Activated CD8-positive, alpha-beta memory T cell treated with anti-CD3 and anti-CD28 coated beads for 36 hours (primary cell): Measurements from ENCODE around the gene PYROXD2. TPM values are rescaled to one million over a fixed set of nuclear protein-coding genes. Genes with fewer than 3 reads are reported as not detected.

Experiments
- CTCF ChIA-PET: fragments of 350-600 bp; sonication (Branson Sonifier 250); formaldehyde crosslinking; loops from one replicate; lab custom pipeline; 2021; ENCODE audit warnings: antibody characterized with exemption; lab: Charles Lee
- POLR2A ChIA-PET: fragments of 350-600 bp; sonication (Branson Sonifier 250); formaldehyde crosslinking; loops from one replicate; lab custom pipeline; 2021; ENCODE audit warnings: antibody characterized with exemption; lab: Charles Lee
- total RNA-seq, 2 experiments: library from RNA; stranded (reverse); gene quantifications; one replicate each; pipeline ENCODE4 v1.2.3, GENCODE V29; 2021

Gene PYROXD2
- total RNA-seq, 2 experiments from 2014 or later, result 1.3 to 2.2 TPM

DNA sequence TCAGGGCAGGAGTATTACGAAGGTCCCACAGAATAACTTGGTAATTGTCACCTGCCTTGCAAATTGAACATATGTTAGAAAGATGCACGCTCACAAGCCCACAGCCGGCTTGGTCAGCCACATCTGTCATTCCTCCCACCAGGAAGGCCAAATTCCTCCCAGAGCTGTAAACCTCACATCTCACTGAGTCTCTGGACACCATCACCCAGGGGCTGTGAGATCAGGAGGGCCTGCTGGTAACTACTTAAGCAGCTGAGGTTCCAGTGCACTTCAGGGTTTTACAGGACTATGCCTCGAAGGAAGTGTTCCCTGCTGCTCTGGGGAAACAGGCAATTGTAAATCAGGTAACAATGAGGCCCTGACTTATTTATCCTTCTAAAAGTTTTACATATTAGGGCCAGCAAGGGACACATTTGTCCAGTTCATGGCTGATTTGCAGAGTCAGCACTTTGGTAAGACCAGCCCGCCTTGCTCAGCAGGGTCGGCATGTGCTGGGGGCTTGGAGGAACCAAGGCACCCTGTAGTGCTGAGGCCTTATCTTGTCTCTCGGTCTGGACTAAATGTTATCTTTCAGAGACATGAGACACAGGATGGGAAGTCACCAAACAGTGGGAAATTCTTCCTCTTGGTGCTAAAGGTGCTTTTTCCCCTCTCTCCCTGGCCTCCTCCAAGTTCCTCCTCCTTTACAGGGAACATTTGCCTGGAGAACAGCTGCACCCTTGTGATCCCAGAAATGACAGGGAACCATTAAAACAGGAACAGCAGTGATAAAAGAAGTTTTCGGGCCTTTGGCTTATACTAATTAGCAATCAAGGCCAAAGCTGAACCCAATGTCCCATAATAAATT lies 34.3 kb downstream of the PYROXD2 start:
- ChIA-PET POLR2A (interaction anchor here (0.7 kb wide), 1 partner anchor 1188 kb away, joined by 7 read pairs; no protein-coding TSS in a partner anchor), CTCF (no interaction called here)

DNA sequence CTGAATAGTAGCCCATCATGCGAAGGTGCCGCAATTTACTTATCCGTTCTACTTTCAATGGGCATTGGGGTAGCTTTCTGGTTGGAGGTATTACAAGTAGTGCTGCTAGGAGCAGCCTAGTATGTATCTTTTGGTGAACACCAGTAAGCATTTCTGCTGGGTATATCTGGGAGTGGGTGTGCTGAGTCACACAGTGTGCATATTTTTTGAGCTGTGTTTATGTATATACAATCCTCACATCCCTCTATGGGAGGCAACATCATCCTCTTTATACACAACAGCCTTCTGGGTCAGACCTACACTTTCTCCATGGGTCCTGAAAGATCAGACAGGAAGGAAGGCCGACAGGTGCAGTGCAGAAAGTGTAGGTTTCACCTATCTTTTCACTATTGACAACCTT lies 36.3 kb downstream of the PYROXD2 start:
- POLR2A ChIA-PET, result no interaction called here
- CTCF ChIA-PET, result no interaction called here

DNA sequence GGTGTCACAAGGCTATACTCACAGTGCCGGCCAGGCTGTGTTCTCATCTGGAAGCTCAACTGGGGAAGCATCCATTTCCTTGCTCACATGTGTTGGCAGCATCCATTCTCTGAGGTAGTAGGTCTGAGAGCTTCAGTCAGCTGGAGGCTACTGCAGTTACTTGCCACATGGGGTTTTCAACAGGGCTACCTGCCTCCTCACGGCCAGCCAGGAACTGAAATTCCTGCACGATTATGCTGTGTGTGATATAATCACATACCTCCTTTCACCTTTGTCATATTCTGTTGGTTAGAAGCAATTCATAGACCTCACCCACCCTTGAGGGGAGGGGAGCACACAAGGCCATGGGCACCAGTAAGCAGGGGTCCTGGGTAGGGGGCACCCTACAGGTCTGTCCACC lies 37.4 kb downstream of the PYROXD2 start:
- ChIA-PET POLR2A (no interaction called here), CTCF (no interaction called here)

DNA sequence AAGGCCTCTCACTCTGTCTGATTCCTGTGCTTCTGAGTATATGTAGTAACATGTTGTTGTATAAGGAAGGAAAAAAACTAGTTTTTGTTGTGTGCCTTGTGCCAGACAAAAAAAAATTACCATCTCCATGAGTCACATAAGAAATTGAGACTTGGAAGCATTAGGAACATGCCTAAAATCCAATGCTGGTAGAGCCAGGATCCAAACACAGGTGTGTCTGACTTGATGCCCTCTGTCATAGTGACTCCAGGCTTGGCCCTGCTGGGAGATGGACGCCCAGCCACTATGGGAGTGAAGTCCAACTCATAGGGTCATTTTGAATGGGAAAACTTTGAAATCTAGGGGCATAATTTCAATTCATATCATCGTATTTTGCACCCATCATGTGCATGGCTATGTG lies 38.0 kb downstream of the PYROXD2 start:
- CTCF ChIA-PET, result no interaction called here
- POLR2A ChIA-PET, result no interaction called here

DNA sequence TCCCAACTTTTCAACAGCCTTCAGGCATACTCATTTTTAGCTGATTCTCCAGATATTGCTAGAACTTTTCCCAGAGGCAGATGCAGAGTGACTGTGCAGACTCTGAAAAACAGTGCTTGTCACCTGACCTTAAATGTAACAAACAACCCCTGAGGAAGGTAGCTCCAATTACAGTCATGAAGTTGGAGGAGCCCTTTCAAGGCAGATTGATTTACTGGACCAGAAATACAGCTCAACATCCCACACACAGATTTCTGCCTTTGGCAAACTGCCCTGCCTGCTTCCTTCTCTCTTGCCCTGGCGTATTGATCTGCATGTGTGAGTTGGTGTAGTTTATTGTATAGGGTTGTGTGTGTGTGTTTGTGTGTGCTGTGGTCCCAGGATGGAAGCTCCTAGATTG lies 38.5 kb downstream of the PYROXD2 start:
- POLR2A ChIA-PET, result no interaction called here
- CTCF ChIA-PET, result no interaction called here

DNA sequence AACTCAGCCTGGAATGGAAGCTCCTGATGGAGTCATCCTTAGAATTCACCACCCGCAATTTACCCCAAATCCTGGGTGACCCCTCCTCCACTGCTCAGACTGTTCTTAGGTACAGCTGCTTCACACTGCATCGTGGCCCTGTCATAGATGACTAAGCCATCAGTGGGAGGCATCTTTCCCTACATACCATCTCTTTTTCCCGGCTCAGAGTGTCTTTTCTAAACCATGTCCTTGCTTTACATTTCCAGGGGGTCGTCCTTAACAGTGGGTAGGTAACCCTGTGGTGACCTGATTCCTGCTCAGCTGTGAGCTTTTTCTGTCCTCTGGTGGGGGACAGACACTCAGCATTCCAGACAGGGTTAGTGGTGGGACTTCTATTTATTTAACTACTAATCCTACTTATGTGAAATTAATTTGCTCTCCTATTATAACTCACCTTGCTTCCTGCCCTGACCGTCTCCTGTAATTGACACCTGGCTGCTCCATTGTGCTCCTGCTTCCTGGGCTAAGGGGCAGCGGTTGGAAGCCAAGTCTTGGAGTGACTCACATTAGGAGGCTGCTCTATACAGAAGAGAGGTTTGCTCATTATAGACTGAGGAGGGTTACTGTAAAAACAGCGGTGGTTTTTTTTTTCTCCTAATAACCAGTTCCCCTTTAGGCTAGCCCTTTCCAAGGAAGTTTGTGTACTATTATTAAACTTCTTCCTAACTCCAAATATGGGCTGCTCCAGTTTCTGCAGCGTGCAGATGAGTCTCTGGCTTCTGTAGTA lies 40.6 kb downstream of the PYROXD2 start:
- CTCF ChIA-PET, result no interaction called here
- POLR2A ChIA-PET, result no interaction called here

DNA sequence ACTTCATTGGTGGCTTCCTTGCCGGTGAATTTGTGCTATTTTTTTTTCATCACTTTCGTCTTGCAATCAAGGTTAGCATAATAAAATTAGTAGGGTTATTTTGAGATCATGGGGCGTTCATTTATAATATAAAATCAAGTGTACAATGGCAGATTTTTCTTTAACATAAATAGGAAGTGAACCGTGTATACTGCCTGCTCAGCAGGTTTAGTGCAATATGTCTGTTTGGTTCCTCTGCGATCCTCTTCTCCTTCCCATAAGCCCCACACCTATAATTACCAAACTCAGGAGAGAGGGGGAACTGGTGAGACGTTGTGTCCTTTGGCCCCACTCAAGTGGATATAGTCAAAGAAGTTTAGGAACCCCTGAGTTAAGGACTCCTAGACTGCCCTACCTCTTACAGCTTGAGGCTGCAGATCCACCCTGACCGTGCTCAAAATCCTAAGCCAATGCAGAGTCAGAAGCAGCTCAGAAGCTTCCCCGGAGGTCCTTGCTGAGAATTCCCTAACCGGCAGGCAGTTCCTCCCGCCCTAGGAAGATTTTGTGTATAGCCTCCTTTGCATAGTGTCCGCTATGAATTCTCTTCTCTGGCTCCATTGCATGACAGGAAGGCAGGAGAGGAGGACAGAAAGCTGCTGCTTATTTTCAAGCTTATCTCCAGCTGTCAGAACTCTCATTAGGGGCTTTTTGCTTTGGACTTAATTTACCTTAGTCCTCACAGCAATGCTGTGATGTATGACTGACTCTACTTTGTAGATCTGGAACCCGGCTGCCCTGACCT lies 41.5 kb downstream of the PYROXD2 start:
- POLR2A ChIA-PET, result no interaction called here

DNA sequence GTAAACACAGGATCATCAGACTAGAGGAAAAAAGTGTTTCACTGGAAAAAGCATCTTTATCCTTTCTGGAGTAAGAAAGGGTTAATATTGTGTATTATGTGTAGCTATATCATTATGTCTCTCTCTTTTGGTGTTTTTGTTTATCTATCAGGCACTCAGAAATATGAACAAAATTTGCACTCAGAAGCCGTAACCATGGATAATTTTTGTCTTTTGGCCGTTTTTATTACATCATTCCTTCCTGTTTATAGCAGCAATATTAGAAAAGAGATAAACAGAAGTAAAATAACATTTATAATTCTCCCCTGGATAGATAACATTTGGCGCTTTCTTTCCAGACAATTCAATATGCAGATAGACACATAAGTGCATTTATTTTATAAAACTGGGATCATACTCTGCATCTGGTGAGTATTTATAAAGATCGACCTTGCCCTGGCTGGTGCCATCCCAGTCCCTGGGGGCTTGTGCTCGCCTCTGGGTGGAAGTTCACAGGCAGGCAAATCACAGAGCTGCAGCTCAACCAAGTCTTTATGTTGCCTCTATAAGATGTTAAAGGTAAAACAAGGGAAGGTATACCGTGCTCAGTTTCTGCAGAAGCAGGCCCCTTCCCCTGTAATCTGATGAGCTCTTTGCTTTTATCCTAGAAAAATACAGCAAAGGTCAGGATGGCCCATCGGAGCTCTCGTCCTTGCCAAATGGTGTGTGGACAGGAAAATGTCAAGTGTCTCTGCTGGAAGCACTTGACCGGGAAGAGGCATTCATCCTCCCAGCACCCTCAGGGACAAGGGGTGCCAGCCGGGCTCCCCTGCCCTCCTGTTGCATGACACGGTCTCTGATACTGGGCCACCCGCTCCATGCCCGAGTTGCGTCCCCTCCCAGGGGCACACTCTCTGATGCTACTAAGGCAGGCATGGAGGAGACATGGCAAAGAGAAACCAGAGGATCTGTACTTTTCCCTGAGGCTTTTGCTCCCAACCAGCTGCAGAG lies 43.9 kb downstream of the PYROXD2 start:
- POLR2A ChIA-PET, result no interaction called here
- CTCF ChIA-PET, result no interaction called here

More for the DNA sequence above, 41.5 kb downstream of the PYROXD2 start:
- CTCF ChIA-PET, result no interaction called here

DNA sequence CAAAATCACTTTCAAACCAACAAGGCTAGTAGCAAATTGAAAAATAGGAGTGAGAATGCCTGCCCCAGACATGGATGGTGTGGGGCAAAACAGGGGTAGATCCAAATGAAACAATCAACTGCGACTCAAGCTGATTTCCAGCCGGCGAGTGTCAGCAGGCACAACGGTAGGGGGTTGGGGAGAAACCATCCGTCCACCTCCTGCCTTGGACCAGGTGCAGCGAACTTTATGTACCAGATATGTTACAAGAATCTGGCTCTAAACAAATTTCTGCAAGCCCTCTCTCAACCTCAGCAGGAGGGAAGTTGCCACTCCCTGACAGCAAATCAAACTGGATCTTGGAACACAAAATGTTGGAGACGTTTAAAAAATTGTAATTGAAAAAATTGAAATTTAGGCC lies 45.2 kb downstream of the PYROXD2 start:
- CTCF ChIA-PET, result no interaction called here
- POLR2A ChIA-PET, result no interaction called here

DNA sequence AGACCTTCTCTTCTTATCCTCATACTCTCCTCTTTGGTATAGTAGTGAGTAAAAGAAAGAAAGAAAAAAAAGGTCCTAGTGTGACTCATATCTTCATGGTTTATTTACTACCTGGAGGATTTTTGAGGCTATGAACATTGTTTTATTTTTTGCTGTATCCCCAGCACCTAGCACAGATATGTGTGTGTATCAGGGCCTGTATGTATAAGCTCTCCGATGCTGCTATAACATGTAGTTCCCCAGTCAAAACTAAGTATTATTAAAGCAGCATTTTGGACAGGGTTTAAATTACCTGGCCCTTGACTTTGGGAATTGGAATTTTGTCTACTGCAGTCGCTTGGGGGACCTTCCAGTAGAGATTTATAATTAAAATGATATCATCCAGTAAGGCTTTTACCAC lies 46.3 kb downstream of the PYROXD2 start:
- CTCF ChIA-PET, result no interaction called here
- POLR2A ChIA-PET, result no interaction called here

DNA sequence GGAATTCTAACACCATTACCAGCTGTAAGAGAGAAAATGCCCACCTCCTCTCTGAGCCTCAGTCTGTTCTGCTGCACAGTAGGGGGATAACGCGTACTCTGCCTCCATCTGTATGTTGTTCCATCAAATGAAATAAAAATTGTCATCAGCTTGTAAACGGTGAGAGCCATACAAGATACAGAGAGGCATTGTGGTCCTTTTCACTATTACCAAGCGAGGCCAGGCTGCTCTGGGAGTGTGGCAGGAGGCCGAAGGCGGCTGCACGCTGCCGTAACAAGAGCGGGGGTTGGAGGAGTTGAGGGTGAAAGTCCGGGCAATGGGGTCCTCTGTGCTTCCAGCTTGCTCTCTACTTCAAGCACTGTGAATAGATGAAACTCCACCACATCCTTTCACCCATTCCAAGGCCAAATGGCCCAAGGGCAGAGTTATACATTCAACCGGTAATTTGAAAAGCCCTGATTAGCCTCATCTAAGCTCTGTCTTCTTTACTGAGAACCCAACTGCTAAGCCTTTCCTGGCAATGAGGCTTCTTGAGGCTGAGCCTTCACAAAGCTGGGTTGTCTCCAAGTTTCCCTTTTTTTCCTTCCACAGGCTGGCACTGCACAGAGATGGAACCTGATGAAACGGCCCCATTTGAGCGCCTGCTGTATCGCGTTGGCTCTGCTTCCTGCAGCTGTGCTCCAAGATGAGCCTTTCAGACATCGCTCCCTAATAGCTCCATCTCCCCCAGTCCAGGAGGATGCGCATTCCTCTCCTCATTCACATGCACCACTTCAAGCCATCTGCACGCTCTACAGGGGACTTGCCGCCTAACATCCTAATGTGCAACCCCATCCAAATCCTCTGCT lies 47.2 kb downstream of the PYROXD2 start:
- CTCF ChIA-PET, result no interaction called here
- POLR2A ChIA-PET, result no interaction called here

DNA sequence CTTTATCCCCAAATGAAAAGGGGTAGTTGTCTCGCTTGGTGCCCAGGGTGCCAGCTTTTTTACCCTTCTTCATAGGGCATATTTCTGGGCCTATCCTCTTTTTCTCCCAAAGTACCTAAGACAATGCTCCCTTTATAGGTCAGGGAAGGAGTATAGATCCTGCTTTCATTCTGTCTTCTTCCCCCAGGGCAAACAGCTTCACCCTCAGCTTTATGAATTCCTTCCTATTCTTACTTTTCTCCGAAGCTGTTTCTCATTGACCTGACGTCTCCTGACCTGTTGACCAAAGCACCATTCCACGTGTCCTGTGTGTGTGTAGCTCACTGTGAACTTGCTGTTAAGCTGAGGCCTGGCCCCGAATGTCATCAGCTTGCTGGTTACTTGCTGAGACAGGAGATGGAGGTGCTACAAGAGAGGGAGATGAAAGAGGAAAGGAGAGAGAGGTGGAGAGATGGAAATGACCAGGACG lies 48.9 kb downstream of the PYROXD2 start:
- CTCF ChIA-PET, result interaction anchor here (1.6 kb wide), 1 partner anchor 11 kb away, joined by 3 read pairs; no protein-coding TSS in a partner anchor
- POLR2A ChIA-PET, result no interaction called here

DNA sequence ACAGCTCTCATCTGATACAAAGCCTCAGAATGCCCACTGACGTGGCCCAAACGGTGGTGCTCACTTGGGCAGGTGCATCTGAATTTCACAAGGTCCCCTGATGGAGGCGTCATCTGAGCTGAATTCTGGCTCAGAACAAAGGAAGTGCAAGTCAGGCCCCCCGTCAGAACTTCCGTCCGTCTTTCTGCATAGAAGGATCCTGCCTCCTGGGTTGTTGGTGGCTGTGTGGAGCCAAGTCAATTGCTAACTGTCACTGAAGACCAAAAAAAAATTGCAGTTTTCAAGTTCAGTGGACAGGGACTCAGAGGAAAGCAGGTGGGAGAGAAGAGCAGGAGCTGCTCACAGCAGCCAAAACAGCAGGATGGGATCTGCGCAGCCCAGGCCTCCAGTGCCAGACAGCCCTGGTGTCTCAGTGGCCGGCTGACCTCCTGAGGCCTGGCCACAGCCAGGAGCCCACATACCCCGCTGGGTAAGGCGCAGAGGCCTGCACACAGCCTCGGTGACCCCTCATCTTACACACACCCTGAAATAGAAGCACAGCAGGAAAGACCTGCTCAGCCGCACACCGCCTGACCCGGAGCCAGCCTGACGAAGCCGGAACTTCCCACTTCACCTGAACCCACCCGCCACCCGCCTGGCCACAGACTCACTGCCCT lies 49.4 kb downstream of the PYROXD2 start:
- POLR2A ChIA-PET, result no interaction called here
- CTCF ChIA-PET, result interaction anchor here (1.6 kb wide), 1 partner anchor 11 kb away, joined by 3 read pairs; no protein-coding TSS in a partner anchor

DNA sequence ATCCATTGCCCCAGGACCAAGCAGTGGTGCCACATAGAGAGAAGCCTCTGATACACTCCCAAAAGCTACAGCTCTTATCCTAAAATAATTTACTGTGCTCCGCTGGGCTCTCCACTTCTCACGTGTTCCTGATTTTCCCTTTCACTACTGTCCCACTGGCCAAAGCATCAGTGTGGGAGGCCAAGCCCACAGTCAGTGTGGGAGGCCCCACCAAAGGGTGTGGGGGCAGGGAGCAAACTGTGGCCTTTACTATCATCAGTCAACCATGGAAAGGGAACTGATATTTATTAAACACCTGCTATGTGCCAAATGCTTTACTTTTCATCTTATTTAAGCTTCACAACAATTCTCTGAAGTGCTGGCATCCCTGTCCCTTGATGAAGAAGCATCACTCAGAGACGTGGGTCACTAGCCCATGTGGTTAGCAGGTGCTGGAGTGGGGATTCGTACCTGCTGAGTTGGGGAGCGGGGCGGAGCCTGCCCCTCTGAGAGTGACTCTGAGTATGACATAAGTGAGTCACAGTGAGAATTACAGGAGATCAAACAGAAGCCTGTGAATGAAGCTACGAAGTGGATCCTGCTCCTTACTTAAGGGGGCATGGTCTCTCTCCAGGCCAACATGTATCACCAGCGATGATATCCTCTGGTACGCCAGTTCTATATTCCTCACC lies 50.4 kb downstream of the PYROXD2 start:
- POLR2A ChIA-PET, result no interaction called here
- CTCF ChIA-PET, result interaction anchor here (1.6 kb wide), 1 partner anchor 10 kb away, joined by 3 read pairs; no protein-coding TSS in a partner anchor

DNA sequence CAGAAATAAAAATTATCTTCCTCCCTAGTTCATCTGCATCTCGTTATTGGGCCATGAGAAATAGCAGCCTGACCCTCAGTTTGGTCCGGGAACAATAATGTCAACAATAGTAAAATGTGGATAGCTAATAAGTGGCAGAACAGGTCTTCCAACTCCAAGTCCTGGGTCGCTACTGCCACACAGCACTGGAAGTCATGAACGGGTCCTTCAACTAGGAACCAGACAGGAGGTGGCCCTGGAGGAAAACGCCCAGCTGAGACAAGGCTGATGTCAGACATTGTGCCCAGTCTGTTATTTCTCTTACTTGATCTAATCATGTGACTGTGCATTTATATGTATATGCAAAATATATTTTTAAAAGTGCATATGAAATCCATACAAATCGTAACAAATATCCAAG lies 51.8 kb downstream of the PYROXD2 start:
- POLR2A ChIA-PET, result interaction anchor here (0.5 kb wide), 1 partner anchor 12 kb away, joined by 4 read pairs; no protein-coding TSS in a partner anchor
- CTCF ChIA-PET, result no interaction called here
